GM18858 (cell line): ENCODE results near the gene TGOLN2.
A peak's percentile ranks its signal among the peaks of the same experiment; 100 is the strongest.
"Not testable (repeated sequence)": the region's sequence is repeated elsewhere in the genome, so short reads cannot be mapped to it uniquely, and the experiment has no call there.

Experiments used
- ATAC-seq: cut with Tn5 transposase; IDR thresholded peaks from one replicate; pipeline ENCODE4 v1.9.1; 2021; ENCODE audit not compliant: unreplicated experiment

TGOLN2 gene

DNA sequence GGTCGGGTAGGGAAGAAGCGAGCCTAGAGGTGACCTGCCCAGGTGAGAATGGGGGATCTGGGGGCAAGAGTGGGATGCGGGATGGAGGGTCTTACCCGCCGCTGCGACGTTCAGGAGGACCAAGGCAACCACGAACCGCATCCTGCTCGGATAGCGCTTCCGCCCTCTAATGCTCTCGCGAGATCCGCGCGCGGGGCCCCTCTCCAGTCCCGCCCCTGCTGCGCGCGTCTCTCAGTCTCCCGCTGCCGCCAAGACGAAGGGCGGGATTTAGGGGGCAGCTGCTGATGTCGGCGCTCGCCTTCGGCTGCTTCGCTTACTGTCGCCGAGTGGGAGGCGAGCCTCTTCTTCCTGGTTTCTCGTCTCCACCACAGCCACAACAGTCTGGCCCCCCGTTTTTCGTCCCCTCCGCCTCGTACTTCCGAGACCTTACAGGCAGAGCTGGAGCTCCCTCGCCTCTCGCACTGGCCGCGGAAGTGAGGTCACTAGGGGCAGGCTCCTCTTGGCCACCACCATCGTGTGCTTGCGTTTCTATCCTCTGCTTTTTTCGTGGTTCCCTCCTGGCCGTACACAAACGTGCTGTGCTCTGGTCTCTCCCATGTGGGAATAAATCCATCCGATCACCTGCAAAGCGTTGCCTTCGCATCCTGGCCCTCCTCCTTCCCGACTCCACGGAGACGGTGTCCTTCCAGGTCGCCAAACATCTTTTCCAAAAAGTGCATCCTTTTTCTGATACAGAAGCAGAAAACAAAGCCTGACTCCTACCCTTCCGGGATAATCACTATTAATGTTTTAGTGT lies at the start of gene TGOLN2:
TSS of gene TGOLN2 (minus strand) at position 168 of the 796 bp plus-strand sequence. CDS start at position 141, 27 bp downstream.
- ATAC-seq, result peak; percentile 83

DNA sequence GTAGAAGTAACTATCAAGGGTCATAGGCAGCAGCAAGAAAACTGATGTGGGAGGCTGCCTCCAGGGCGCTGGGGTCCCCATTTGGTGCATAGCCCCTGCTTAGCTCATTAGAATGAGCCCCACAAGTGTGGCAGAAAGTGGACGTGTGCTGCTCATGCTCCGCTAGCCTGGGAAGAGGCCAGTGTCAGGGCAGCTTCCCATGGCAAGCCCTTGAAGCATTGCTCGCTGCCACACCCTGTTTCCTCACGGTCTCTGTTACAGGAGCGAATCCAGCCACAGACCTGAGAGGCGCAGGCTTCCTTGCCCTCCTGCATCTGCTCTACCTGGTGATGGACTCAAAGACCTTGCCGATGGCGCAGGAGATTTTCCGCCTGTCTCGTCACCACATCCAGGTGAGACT lies 49.3 kb upstream of the TGOLN2 start:
- no peak for ATAC-seq

GRCh38 chr2:85376291-85377065 lies 48.7 kb upstream of the TGOLN2 start:
- no peak for ATAC-seq

GRCh38 chr2:85371045-85371444 lies 43.3 kb upstream of the TGOLN2 start:
- no peak for ATAC-seq

DNA sequence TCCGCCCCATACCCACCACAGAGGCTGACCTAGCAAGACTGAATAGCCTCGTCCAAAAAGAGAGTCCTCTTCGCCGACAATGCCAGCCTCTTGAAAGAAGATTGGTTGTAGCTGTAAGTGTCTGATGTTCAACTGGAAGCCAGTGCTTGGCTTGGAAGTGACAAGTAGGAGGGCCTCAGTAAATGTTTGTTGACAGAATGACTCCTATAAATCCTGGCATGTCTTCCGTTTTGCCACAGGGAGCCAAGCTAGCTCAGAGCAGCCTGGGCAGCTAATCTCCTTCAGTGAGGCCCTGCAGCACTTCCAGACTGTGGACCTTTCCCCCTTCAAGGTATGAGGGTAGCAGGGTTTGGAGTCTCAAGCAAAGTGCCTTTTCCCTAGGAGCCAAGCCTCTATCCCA lies 41.7 kb upstream of the TGOLN2 start:
- ATAC-seq, result no peak

- no peak for ATAC-seq
These were observed 41.1 kb upstream of the TGOLN2 start for GRCh38 chr2:85368921-85369320.

DNA sequence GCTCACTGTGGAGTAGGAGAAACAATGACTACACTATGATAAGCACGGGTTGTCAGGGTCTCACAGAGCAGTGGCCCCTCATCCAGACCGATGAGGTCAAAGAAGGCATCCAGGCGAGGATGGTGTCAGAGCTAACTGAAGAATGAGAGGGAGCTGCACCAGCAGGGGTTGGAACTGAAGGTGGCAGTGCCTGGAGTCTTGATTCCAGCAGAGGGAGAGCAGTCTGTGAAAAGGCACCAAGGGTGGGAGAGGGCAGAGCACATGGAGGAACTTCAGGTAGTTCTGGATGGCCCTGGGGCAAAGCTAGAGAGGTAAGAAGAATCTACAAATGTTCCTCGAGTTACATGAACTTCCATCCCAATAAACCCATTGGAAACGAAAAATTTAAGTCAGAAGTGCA lies 39.4 kb upstream of the TGOLN2 start:
- ATAC-seq, result no peak

GRCh38 chr2:85362653-85363387 lies 35.0 kb upstream of the TGOLN2 start:
- ATAC-seq, result not testable (repeated sequence)

- no peak for ATAC-seq
These were observed 29.9 kb upstream of the TGOLN2 start for GRCh38 chr2:85357736-85358135.

GRCh38 chr2:85356186-85356585 lies 28.4 kb upstream of the TGOLN2 start:
- no peak for ATAC-seq

GRCh38 chr2:85355521-85355920 lies 27.7 kb upstream of the TGOLN2 start:
- no peak for ATAC-seq

GRCh38 chr2:85355073-85355410 lies 27.3 kb upstream of the TGOLN2 start:
- ATAC-seq, result peak; percentile 6

DNA sequence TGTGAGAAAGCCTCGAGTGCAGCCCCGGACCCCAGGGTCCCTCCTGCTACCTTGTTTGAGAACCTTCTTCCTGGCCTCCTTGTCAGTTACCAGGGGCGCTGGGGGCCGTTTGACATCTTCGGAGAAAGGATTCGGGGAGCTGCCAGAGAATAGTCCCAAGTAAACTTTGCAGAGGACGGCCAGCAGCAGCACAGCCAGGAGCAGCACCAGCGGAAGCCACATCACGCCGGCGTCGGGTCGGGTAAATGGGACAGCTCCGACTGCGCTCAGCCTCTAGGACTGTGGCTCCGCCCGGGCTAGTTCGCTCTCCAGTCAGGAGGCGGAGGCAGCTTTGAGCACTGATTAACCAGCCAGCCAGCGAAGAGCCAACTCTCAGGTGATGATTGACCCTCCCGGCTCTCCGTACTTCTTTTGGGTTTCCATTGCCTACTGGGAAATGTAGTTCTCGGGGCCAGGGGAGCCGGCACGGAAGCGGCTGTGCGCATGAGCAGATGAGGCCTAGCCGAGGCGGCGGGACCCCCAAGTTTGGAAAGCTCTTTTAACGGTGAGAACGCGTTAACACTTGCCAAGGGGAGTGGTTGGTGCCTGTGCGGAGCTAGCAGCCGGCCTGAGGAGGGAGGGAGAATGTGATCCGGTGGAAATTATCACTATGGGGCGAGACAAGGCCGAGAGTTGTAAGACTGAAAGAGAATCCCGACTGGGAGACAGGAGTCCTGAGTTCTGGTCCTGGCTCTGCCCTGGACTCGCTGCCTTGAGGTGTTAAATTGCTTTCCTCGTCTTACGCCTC lies 26.7 kb upstream of the TGOLN2 start, which contains the start of the genes ELMOD3 and RETSAT:
TSS of gene ELMOD3 (plus strand) at position 484 of the 787 bp plus-strand sequence. CDS start 2,430 bp downstream, outside the sequence.
TSS of gene RETSAT (minus strand) at position 243 of the 787 bp plus-strand sequence. CDS start at position 222, 21 bp downstream.
- ATAC-seq, result peak; percentile 95

DNA sequence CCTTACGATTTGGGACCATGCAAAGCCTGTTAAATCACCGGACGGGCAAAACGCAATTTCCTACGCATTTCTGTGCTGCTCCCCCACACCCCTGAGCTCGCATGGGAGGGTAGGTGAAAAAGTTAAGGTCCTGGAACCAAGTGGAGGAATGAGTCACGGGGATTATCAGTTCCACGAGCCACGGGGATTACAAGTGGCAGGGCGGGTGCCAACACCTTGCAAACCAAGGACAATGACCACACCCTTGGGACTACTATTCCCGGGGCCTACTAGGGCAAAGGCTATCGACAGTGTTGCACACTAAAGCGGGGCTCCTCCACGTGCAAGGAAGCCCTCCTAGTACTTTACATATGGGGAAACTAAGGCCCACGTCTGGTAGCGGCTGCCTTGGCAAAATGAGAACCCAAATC lies 26.1 kb upstream of the TGOLN2 start:
- ATAC-seq, result no peak

DNA sequence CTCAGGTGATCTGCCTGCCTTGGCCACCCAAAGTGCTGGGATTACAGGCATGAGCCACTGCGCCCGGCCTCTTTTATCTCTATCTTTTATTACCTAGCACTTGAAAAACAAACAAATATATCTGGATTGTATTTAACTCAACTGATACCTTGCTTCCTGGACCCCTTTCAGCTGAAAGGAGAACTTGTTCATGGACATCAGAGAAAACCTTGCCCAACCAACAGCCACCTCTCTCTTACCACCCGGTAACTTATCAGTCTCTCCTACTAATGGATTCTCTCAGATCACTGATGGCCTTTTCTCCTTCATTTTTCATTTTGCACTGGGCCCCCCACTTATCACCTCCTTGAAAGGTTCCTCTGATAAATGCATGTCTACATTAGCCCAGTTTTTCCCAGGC lies 19.8 kb upstream of the TGOLN2 start:
- no peak for ATAC-seq

- ATAC-seq, result no peak
These were observed 16.7 kb upstream of the TGOLN2 start for GRCh38 chr2:85344356-85344954.

DNA sequence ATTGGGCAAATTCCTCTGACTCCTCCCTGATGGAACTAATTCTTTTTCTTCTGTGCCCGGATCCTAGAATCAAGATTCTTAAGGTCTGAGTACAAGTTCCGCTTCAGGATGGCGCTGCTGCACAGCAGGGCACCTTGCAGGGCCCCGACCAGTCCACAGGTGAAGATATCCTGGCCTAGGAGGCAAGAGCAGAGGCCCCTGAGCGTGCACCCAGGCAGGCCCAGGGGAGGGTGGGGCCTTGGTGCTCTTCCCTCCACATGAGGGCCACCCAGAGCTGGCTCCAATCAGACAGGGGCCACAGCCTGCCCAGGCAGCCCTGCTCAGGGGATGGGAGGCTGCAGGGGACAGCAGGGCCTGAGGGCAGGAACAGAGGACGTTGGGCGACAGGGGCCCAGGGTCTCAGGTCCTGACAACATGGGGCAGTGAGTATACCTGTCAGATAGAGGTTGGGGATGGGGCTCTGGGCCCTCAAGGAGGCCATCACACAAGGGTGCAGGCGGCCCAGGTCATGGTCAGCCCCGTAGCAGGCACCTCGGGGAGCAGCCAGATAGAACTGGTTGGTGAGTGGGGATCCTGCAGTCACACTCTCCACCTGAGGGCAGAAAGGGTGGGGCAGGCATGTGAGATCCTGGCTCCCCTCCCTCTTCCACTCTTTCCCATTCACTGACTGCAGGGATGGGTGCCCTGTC lies 15.6 kb upstream of the TGOLN2 start:
- not testable (repeated sequence) for ATAC-seq

DNA sequence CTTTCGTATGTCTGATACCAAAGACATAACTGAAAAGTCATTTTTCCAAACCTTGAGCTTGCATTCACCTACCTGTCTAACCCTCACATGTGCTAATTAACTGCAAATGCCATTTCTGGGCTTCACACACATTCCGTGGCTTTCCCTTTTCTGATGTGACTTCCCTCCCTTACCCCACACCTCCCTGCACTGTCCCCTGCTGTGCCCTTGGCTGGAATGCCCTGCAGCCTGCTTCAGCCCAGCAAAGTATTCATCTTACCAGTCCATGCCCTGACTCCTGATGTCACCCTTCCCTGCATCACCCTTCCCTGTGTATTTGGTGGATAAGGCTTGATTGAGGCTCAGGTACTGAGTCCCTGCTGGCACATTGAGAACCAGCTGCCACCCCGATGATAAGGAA lies 14.4 kb upstream of the TGOLN2 start:
- no peak for ATAC-seq

GRCh38 chr2:85341269-85342029 lies 13.7 kb upstream of the TGOLN2 start:
- ATAC-seq, result no peak
